Fibroblast of lung (primary cell): Measurements from ENCODE around the gene ZBTB11. TPM values are rescaled to one million over a fixed set of nuclear protein-coding genes. Genes with fewer than 3 reads are reported as not detected.

Source experiments
- DNase-seq, 2 donors: peaks; one replicate each; pipeline versions ENCODE4 v3.0.0 to v3.0.0-alpha.2; 2010; ENCODE audit warnings: low read depth in 2 of 2
- H2AFZ ChIP-seq: 2 replicates; pipeline ENCODE4 v1.5.1; 2012; ENCODE audit warnings: low read length, control low read depth, inconsistent platforms
- H3K27ac ChIP-seq: 2 replicates; pipeline ENCODE4 v1.5.1; 2011; ENCODE audit warnings: low read length, control low read depth; ENCODE audit not compliant: insufficient read depth
- H3K27me3 ChIP-seq: 2 replicates; pipeline ENCODE4 v1.5.1; 2011; ENCODE audit warnings: mild to moderate bottlenecking, low read length; ENCODE audit not compliant: control insufficient read depth, insufficient read depth
- H3K36me3 ChIP-seq: 2 replicates; pipeline ENCODE4 v1.5.1; 2011; ENCODE audit warnings: low read length; ENCODE audit not compliant: control insufficient read depth, insufficient read depth
- H3K4me1 ChIP-seq: 2 replicates; pipeline ENCODE4 v1.5.1; 2011; ENCODE audit warnings: low read length; ENCODE audit not compliant: control insufficient read depth, insufficient read depth; ENCODE audit errors: extremely low read depth
- H3K4me2 ChIP-seq: 2 replicates; pipeline ENCODE4 v1.5.1; 2011; ENCODE audit warnings: low read length, control low read depth; ENCODE audit not compliant: insufficient read depth; ENCODE audit errors: extremely low read depth
- H3K4me3 ChIP-seq, 4 experiments: fragments of 200-600 bp in 1 of 4; sonication (generic) in 1 of 4; replicated peaks in 1 of 4; 2 replicates each; pipeline ENCODE4 v1.5.1; 2011 to 2016; ENCODE audit warnings: low read length in 4 of 4, low read depth in 3 of 4, mild to moderate bottlenecking in 3 of 4, control low read depth in 2 of 4, inconsistent platforms in 1 of 4, mixed read lengths in 1 of 4; ENCODE audit not compliant: insufficient read depth in 1 of 4; ENCODE audit errors: control extremely low read depth in 1 of 4
- H3K79me2 ChIP-seq: 2 replicates; pipeline ENCODE4 v1.5.1; 2012; ENCODE audit warnings: mild to moderate bottlenecking, low read length, inconsistent platforms; ENCODE audit not compliant: control insufficient read depth, insufficient read depth
- H3K9ac ChIP-seq: 2 replicates; pipeline ENCODE4 v1.5.1; 2011; ENCODE audit warnings: mild to moderate bottlenecking, low read length, control low read depth; ENCODE audit not compliant: insufficient read depth
- H3K9me3 ChIP-seq: 2 replicates; pipeline ENCODE4 v1.5.1; 2012; ENCODE audit warnings: low read depth, low read length; ENCODE audit not compliant: control insufficient read depth, insufficient read depth
- H4K20me1 ChIP-seq: 2 replicates; pipeline ENCODE4 v1.5.1; 2011; ENCODE audit warnings: low read length; ENCODE audit not compliant: control insufficient read depth, insufficient read depth; ENCODE audit errors: extremely low read depth
- CTCF ChIP-seq, 2 donors: IDR thresholded peaks in 1 of 2; conservative IDR thresholded peaks in 1 of 2; 1 replicate in 1 of 2; 2 replicates in 1 of 2; pipeline ENCODE4 v1.5.1; 2011 to 2012; ENCODE audit warnings: low read length in 2 of 2, control low read depth in 1 of 2, inconsistent platforms in 1 of 2, low read depth in 1 of 2, mild to moderate bottlenecking in 1 of 2
- EZH2 ChIP-seq: IDR thresholded peaks from 2 replicates; pipeline ENCODE4 v1.5.1; 2012; ENCODE audit warnings: low read length, control low read depth, mild to moderate bottlenecking; ENCODE audit errors: missing control alignments
- polyA plus RNA-seq, 2 donors: library from polyadenylated mRNA; depleted of rRNA in 1 of 2; stranded (reverse) in 1 of 2; unstranded in 1 of 2; fragments of >200 nt; gene quantifications; 2 replicates each; pipeline ENCODE4 v1.2.1, GENCODE V29; 2011 to 2012; ENCODE audit warnings: missing spikeins in 1 of 2
- total RNA-seq: library from RNA; depleted of rRNA; stranded (reverse); fragments of >200 nt; gene quantifications from 2 replicates; pipeline ENCODE4 v1.2.1, GENCODE V29; 2014

ZBTB11 gene
- total and polyA plus RNA-seq, 2 donors (not counting 1 experiment from before 2014, with no cell fraction given), result 11.4 to 26.6 TPM

- Histone ChIP-seq H3K4me3 (no peak overlapping the region), H3K4me2 (no peak overlapping the region), H4K20me1 (no peaks in the 10 kb centered on the region), H3K4me1 (peaks cover 6% of the 10 kb centered on the region), H3K9ac (no peak overlapping the region), H3K27me3 (no peaks in the 10 kb centered on the region), H3K9me3 (no peaks in the 10 kb centered on the region), H3K79me2 (peaks cover 22% of the 10 kb centered on the region), H3K36me3 (peaks cover 4% of the 10 kb centered on the region), H3K27ac (no peak overlapping the region), H2AFZ (no peak overlapping the region)
- no peak for TF ChIP-seq EZH2
- no peak for TF ChIP-seq CTCF (conservative IDR thresholded peaks at IDR 0.05 in 1 of 2, IDR thresholded peaks at IDR 0.05 in 1 of 2; ENCODE audit: low read depth in 1 of 2, low read length in 2 of 2)
- no peak for DNase-seq
These were observed 12.4 kb upstream of the ZBTB11 start for GRCh38 chr3:101689286-101689685.

DNA sequence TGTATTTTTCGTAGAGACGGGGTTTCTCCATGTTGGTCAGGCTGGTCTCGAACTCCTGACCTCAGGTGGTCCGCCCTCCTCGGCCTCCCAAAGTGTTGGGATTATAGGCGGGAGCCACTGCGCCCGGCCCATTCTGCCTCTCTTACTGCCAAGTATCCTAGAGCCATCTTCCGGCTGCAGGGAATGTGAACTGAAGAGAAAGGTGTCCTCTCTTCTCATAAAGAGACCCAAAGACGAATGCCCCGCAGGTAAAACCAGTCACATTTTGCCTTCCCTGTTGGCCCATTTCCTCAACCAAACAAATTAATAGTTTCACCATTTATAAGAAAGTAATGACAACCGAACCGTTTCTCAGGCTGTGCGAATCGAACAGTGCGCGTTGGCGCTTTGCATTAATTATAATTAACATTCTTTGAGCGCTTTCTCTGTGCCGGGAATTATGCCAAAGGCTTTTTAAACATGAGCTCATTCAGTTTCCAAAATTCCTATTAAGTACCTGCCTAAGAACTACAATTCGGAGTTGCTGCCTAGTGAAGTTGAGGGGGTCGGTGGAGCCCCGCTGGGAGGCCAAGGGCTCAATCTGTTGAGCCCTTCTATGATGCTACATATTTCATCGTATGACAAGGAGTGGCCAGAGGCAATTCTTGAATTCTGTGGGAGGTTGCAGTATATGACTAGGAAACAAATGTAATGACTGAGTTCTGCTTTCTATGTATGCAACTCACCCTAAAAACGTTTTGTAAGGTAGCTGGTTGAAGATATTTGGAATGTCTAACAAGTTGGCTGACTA, 10.4 kb upstream of the ZBTB11 start:
- H3K36me3 ChIP-seq, result peaks cover 6% of the 10 kb centered on the region
- TF ChIP-seq CTCF (conservative IDR thresholded peaks at IDR 0.05 in 1 of 2, IDR thresholded peaks at IDR 0.05 in 1 of 2; ENCODE audit: low read depth in 1 of 2, low read length in 2 of 2) (no peak), EZH2 (no peak)
- H3K9me3 ChIP-seq, result no peaks in the 10 kb centered on the region
- peak in 1 of 2 donors; percentile 60 for DNase-seq
- no peaks in the 10 kb centered on the region for H3K27me3 ChIP-seq
- no peak overlapping the region for H2AFZ ChIP-seq
- peaks cover 6% of the 10 kb centered on the region for H3K4me1 ChIP-seq
- peaks cover 41% of the 10 kb centered on the region for H3K79me2 ChIP-seq
- H3K4me3 ChIP-seq, result peak overlapping the region in 3 of 4 experiments; percentile 12 to 99 (median 70)
- peak overlapping the region; percentile 52 for H3K4me2 ChIP-seq
- peak overlapping the region; percentile 10 for H3K9ac ChIP-seq
- no peaks in the 10 kb centered on the region for H4K20me1 ChIP-seq
- peak overlapping the region; percentile 46 for H3K27ac ChIP-seq

DNA sequence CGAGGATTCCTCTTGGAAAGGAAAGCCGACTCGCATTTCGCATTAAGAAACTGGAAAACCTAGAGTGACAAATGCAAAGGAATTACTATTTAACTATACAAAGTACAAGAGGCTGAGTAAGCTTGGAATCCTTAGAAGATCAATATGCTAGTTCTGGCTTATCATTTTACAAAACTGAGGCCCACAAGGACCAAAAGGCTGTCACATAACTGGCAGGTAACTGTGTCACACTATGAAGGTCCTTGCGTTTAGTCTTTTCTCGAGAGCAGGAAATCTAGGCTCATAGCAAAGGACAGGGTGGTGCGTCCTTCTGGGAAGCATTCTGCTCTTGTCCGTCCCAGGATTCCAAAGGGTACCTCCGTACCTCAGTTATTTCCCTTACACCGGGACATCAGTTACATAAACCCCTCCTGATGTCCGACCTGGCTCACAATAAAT, 9.0 kb upstream of the ZBTB11 start:
- Histone ChIP-seq H3K27ac (peak overlapping the region; percentile 93), H2AFZ (no peak overlapping the region), H3K4me3 (peak overlapping the region; percentile 46 to 99 (median 70)), H3K79me2 (peaks cover 45% of the 10 kb centered on the region), H3K4me1 (peaks cover 6% of the 10 kb centered on the region), H3K4me2 (peak overlapping the region; percentile 97), H3K27me3 (no peaks in the 10 kb centered on the region), H3K36me3 (peaks cover 12% of the 10 kb centered on the region), H3K9ac (peak overlapping the region; percentile 87), H4K20me1 (no peaks in the 10 kb centered on the region), H3K9me3 (no peaks in the 10 kb centered on the region)
- no peak for DNase-seq
- TF ChIP-seq CTCF (conservative IDR thresholded peaks at IDR 0.05 in 1 of 2, IDR thresholded peaks at IDR 0.05 in 1 of 2; ENCODE audit: low read depth in 1 of 2, low read length in 2 of 2) (no peak), EZH2 (no peak)
